Lung (tissue), 12 donors: ENCODE measurements around the gene CEP68. TPM values are rescaled to one million over a fixed set of nuclear protein-coding genes. Genes with fewer than 3 reads are reported as not detected.

Experiments
- ATAC-seq: fragments of 200-7000 bp; cut with Tn5 transposase; one replicate; pipeline ENCODE4 v1.9.1; 2020; ENCODE audit warnings: moderate number of reproducible peaks; ENCODE audit not compliant: insufficient read depth, low FRiP score
- DNase-seq, 3 donors: peaks; one replicate each; pipeline ENCODE4 v3.0.0-alpha.2; 2013 to 2017
- H3K27ac ChIP-seq, 2 donors: one replicate each; pipeline ENCODE4 v1.5.1; 2013; ENCODE audit warnings: mild to moderate bottlenecking in 2 of 2, moderate library complexity in 2 of 2, control low read depth in 1 of 2, inconsistent platforms in 1 of 2, low read depth in 1 of 2, low read length in 1 of 2
- H3K27me3 ChIP-seq, 3 donors: one replicate each; pipeline ENCODE4 v1.5.1; 2013; ENCODE audit warnings: low read length in 2 of 3; ENCODE audit not compliant: control insufficient read depth in 3 of 3, insufficient read depth in 3 of 3
- H3K36me3 ChIP-seq, 4 donors: one replicate each; pipeline ENCODE4 v1.5.1; 2013; ENCODE audit warnings: low read length in 4 of 4, mild to moderate bottlenecking in 1 of 4, moderate library complexity in 1 of 4; ENCODE audit not compliant: control insufficient read depth in 4 of 4, insufficient read depth in 4 of 4
- H3K4me1 ChIP-seq, 5 donors: one replicate each; pipeline ENCODE4 v1.5.1; 2013; ENCODE audit warnings: low read length in 5 of 5, mild to moderate bottlenecking in 2 of 5, moderate library complexity in 1 of 5; ENCODE audit not compliant: control insufficient read depth in 5 of 5, insufficient read depth in 5 of 5
- H3K4me3 ChIP-seq: one replicate; pipeline ENCODE4 v1.5.1; 2013; ENCODE audit warnings: mild to moderate bottlenecking, control low read depth, moderate library complexity
- H3K9ac ChIP-seq, 2 donors: one replicate each; pipeline ENCODE4 v1.5.1; 2013; ENCODE audit warnings: low read length in 2 of 2, control low read depth in 1 of 2; ENCODE audit not compliant: insufficient read depth in 1 of 2
- H3K9me3 ChIP-seq, 4 donors: one replicate each; pipeline ENCODE4 v1.5.1; 2013; ENCODE audit warnings: low read length in 3 of 4, mild to moderate bottlenecking in 1 of 4, moderate library complexity in 1 of 4; ENCODE audit not compliant: control insufficient read depth in 4 of 4, insufficient read depth in 3 of 4
- WGBS, 2 donors: extraction: QIAGEN DNeasy Blood & Tissue Kit; methylation state at CpG; one replicate each; pipeline ENCODE4 v1.1.7; 2013; 5-methylcytosine and 5-hydroxymethylcytosine counted together
- polyA plus RNA-seq, 2 donors: library from polyadenylated mRNA; stranded (reverse); fragments of 200-250 nt; gene quantifications; one replicate each; pipeline ENCODE4 v1.2.1, GENCODE V29; 2013
- total RNA-seq, 2 donors: library from RNA; depleted of rRNA in 1 of 2; stranded (reverse); fragments of >200 nt in 1 of 2; gene quantifications; one replicate each; pipeline ENCODE4 v1.2.1, GENCODE V29; 2014 to 2021
- TF ChIP-seq, protein P1 (sequence below): IDR thresholded peaks from 2 replicates; pipeline ENCODE4 v1.5.1; 2012; ENCODE audit warnings: mild to moderate bottlenecking; ENCODE audit errors: control extremely low read depth, extremely low read depth
- donor health status: control.
- donor health status: control.
- donor health status: Bipolar disorder and iron deficiency.
- donor health status: healthy.
- donor health status: DM: yes; HTN: yes; CAD: no.

Gene CEP68
- total and polyA plus RNA-seq, 4 donors = 3.5 to 28.9 (median 8.8) TPM

DNA sequence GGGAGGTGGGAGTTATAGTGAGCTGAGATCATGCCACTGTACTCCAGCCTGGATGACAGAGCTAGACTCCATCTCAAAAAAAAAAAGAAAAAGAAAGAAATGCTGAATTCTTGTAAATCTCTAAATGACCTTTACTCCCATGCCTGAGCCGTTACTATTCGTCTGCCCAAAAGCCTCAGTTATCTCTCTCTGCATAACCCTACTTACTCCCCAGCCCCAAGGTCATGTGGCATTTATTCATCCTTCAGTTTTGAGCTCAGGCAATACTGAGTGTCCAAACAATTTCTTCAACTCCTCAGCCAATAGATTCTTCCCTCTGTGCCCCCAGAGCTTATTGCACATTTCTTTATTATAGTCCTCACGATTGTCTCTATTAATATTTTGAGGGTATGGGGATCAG is 44.9 kb downstream of the CEP68 start:
- Histone ChIP-seq H3K9ac (no peak overlapping the region), H3K9me3 (no peaks in the 10 kb centered on the region), H3K36me3 (peaks cover 15 to 22% (median 21%) of the 10 kb centered on the region in 4 donors), H3K27me3 (no peaks in the 10 kb centered on the region), H3K4me1 (peaks cover 0 to 8% (median 4%) of the 10 kb centered on the region in 5 donors), H3K4me3 (no peak overlapping the region), H3K27ac (no peak overlapping the region)
- TF ChIP-seq, protein P1, sequence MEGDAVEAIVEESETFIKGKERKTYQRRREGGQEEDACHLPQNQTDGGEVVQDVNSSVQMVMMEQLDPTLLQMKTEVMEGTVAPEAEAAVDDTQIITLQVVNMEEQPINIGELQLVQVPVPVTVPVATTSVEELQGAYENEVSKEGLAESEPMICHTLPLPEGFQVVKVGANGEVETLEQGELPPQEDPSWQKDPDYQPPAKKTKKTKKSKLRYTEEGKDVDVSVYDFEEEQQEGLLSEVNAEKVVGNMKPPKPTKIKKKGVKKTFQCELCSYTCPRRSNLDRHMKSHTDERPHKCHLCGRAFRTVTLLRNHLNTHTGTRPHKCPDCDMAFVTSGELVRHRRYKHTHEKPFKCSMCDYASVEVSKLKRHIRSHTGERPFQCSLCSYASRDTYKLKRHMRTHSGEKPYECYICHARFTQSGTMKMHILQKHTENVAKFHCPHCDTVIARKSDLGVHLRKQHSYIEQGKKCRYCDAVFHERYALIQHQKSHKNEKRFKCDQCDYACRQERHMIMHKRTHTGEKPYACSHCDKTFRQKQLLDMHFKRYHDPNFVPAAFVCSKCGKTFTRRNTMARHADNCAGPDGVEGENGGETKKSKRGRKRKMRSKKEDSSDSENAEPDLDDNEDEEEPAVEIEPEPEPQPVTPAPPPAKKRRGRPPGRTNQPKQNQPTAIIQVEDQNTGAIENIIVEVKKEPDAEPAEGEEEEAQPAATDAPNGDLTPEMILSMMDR = no peak
- DNase-seq = no peak
- ATAC-seq = no peak
- 76 to 82% methylated on average over 3 of the region's 3 CpGs for WGBS, 2 donors

DNA sequence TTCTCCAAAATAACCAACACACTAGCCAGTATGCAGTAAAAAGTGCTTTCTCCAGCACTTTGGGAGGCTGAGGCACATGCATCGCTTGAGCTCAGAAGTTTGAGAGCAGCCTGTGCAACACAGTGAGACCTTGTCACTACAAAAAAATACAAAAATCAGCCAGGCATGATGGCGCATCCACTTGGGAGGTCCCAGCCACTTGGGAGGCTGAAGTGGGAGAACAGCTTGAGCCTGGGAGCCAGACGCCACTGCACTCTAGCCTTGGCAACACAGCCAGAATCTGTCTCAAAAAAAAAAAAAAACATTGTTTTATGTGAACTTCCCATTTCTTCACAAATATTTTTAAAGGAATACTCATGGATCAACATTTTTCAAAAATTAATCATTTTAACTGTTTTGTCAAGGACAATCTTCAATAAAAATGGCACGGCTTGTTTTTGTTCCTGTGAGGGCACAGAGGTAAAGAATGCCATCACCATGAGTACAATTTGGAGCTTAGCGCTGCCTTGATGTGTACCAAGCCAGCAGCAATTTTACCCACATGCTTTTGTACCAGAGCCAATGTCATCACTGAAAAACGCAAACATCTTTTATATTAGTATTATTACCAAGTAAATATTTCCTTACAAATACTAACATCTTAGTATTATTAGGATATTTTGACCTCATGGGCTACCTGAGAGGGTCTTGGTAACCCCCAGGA is 46.9 kb downstream of the CEP68 start:
- TF ChIP-seq, protein P1 = no peak
- no peak for ATAC-seq
- Histone ChIP-seq H3K27me3 (no peaks in the 10 kb centered on the region), H3K27ac (no peak overlapping the region), H3K4me1 (peaks cover 0 to 8% (median 0%) of the 10 kb centered on the region in 5 donors), H3K4me3 (no peak overlapping the region), H3K9me3 (no peaks in the 10 kb centered on the region), H3K36me3 (peaks cover 10 to 15% (median 14%) of the 10 kb centered on the region in 4 donors), H3K9ac (no peak overlapping the region)
- WGBS, 2 donors = 78 to 91% methylated on average over 6 of the region's 6 CpGs
- peak; percentile 66 to 80 (median 72) for DNase-seq

DNA sequence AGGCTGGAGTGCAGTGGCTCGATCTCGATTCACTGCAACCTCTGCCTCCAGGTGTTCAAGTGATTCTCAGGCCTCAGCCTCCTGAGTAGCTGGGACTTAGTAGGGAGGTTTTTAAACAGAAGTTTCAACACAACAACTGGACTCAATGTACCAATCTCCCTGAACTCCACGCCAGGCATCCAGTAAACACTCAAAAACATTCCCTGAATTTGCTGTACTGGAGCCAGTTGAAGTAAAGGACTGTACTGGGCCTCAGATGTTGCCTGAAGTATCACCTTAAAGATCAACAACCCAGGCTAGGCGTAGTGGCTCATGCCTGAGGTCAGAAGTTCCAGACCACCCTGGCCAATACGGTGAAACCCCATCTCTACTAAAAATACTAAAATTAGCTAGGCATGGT is 51.3 kb downstream of the CEP68 start:
- TF ChIP-seq, protein P1 = no peak
- ATAC-seq = no peak
- Histone ChIP-seq H3K9ac (no peak overlapping the region), H3K4me1 (peaks cover 0 to 8% (median 0%) of the 10 kb centered on the region in 5 donors), H3K36me3 (peaks cover 0 to 13% (median 3%) of the 10 kb centered on the region in 4 donors), H3K27me3 (no peaks in the 10 kb centered on the region), H3K27ac (no peak overlapping the region), H3K9me3 (no peaks in the 10 kb centered on the region), H3K4me3 (no peak overlapping the region)
- DNase-seq = no peak
- 89% methylated on average over 5 of the region's 5 CpGs for WGBS, 2 donors
